HG02884 (cell line): Measurements from ENCODE around the gene EEF1G.
"Not testable (repeated sequence)": the region's sequence is repeated elsewhere in the genome, so short reads cannot be mapped to it uniquely, and the experiment has no call there.

Experiments used
- ATAC-seq: cut with Tn5 transposase; IDR thresholded peaks from one replicate; pipeline ENCODE4 v1.9.1; 2021; ENCODE audit warnings: mild to moderate bottlenecking, moderate library complexity; ENCODE audit not compliant: unreplicated experiment

Gene EEF1G

DNA sequence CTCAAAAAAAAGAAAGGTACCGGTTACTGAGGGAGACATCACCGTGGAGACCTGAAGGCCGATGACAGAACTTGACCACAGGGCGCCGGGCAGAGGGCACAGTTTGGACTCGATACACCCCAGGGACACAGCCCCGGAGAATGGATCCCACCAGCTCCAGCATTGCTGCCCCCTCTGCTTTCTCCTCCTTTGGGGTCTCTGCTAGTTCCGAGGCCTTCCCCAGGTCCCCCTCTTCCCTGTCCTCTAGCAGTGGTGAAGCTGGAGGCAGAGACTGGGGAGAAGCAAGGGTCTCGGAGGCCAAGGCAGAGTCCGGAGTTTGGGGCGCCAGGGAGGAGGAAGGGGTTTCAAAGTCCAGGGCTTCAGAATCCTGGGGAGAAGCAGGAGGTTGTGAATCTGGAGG, 4.8 kb upstream of the EEF1G start:
- ATAC-seq, result no peak

DNA sequence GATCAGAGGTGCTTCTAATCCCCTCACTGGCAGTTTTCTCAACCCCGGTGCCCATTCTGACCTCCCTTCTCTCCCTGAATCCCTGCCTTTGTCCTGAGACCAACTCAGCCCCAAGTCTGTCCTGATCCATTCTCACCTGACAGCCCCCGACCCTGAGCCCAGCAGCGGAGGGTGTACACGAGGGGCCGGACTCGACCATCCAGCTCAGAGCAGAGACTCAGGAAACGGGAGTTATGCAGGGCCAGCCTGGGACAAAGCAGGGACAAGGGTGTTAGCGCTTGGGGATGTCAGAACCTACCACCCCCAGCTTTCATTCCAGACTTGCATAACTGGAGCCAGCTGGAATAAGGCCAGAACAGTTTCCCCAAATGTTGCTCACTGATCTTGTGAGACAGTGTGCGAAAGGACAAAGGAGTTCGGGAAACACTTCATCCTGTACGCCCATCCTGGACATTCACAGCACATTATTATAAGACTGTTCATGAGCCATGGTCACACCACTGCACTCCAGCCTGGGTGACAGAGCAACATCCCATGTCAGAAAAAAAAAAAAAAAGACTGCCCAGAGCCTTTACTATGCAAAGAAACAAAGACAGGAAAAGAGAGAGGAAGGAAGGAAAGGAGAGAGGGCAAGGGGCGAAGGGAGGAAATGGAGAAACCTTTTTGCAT, 3.5 kb upstream of the EEF1G start:
- ATAC-seq, result no peak

DNA sequence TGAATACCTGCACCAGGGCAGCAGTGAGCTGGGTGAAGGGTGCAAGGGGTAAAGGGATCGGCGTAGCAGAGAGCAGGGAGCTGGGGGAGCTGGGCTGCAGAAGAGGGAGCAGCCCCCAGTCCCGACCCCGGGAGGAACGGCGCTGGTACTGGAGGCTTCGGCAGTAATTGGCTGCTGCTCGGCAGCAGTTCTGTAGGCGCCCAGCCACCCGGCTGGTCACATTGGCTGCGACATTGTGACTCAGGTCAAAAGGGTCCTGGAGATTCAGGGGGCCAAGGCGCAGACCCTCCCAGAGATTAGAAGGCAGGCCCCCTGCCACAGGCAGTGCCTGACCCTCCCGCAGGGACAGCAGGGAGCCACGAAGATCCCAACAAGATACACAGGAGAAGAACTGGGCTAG, 2.1 kb upstream of the EEF1G start:
- no peak for ATAC-seq

GRCh38 chr11:62575156-62575555, 1.5 kb upstream of the EEF1G start:
- no peak for ATAC-seq

DNA sequence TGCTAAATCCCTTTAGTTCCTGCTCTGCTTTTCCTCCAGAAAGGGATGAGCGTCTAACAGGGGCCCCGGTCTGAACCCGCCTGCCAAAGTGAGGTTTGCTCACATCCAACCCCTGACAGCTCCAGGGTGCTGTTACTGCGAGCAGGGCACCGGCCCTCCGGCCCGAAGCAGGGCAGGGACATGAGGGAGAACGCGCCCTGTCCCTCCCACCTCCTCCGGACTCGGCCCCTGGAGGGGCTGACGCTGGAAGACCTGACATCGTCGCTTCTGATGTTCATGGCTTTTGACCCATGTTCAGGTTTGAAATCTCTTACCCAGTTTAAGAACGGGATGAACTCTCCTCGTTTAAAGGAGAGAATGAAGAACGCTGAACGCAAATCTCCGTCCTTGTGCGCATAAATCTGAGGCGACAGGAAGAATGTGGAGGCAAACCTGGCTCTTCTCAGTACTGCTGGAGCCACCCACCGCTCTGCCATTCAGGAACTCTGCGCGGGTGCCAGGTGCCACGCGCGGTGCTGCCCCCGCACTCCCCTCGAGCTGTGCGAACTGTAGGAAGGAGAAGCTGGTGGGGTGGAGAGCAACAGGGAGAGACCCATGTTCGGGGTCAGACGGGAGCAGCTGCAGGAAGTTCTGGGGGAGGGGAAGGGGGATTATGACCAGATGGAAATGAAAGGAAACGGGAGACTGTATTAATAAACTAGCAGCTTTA, 826 bp upstream of the EEF1G start:
- ATAC-seq, result peak; percentile 8

GRCh38 chr11:62573006-62573591, 592 bp downstream of the EEF1G start:
- ATAC-seq, result no peak

DNA sequence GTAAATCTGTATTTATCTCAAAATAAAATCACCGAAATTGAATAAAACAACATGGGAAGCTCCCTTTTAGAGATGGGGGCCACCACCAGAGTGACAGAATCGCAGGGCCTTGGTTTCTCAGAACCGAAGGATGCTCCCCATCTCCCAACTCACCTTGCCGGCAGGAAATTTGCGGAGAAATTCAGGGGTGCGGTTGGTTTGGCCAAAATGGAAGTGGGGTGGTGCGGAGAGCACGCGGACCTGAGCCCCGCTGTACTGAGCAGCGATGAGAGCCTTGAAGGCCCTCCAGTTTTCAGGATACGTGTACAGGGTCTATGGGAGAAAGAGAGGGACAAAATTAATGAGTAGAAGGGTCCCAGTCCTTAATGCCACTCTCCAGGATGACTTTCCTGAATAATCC, 1.3 kb downstream of the EEF1G start:
- ATAC-seq, result no peak

GRCh38 chr11:62571493-62571892, 2.2 kb downstream of the EEF1G start:
- ATAC-seq, result not testable (repeated sequence)

GRCh38 chr11:62570903-62571302, 2.8 kb downstream of the EEF1G start:
- ATAC-seq, result not testable (repeated sequence)

DNA sequence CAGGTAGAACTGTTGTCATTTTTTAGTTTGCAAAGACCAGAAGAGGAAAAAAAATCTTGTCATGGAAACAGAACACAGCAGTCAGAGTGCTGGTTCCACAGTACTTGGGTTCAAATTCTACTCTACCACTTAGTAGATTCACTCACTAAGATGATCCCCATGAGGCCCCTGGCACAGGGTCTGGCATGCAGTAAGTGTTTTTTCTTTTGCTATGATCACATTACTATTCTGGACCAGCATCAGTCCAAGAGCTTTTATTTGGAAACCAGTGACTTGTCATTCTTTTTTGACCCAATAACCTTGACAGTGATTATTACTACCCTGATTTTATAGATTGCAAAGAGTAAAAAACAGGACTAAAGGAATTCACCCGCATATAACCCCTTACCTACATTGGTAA, 4.1 kb downstream of the EEF1G start:
- ATAC-seq, result no peak

DNA sequence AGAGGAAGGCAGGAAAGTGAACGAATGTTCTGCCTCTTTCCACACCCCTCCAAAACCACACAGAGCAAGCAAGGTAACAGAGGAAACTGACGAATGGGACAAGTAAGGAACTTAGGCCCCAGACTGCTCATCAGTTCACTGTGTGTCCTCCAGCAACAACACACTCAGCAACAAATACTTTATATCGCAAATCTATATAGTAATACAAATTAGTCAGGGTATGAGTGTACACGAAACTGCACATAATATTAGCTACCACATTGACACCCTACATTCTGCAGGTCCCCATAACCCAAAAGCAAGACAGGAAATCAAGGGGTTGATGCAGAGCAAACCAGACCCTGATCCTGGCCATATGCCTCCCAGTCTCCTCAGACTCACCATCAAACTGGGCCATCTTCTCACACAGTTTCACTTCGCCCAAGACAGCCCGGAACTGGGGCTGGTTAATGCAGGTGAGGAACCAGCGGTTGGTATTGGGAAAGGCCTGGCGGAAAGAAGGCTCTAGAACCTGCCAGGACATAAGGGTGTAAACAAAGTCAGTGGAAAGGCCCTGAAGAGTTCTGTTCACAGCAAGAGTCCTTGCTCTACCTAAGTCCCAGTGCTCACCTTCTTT, 6.6 kb downstream of the EEF1G start:
- no peak for ATAC-seq

DNA sequence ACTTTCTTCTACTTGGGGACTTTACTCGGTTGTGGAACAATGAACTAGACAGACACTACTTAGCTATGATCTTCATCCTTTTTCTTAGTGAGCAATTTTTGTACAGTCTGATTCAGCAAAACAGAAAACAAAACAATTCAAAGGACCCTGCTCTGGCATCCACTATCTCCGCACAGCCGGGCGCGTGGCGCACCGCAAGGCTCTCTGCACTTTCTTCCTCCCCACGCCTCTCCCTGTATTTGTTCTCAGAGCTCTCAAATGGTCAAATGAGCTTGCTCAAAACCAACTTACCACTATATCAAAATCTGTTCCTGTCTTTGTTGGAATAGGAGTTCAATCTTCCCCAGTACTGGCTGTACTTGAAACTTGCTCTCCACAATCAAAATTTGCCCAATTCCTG, 7.4 kb downstream of the EEF1G start:
- ATAC-seq, result no peak

GRCh38 chr11:62565100-62565802, 8.4 kb downstream of the EEF1G start:
- ATAC-seq, result no peak

- not testable (repeated sequence) for ATAC-seq
Observed at GRCh38 chr11:62561677-62562230, 11.9 kb downstream of the EEF1G start.

DNA sequence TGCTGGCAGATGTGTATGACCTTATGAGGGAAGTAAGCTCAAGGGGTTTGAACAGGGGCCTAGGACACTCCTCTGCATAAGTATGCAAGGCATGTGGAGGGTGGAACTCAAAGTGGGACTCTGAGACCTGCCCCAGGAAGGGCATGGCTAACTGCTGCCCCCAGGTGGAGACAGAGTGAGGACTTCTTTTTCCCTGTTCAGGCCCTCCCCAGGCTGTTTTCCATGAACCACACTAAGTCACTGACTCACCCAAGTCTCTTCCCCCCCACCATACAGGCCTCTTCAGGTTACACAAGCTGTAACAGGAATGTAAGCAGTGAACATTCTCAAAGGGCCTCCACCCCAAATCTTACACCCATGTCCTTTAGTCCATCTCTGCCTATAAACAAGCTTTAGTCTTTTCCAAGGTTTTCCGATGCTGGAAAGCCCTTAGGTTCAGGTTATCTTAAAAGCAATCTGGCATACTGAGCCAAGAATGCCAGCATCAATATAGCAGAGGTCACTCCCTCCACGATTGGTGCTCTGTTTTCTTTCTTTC, 13.1 kb downstream of the EEF1G start:
- ATAC-seq, result no peak

GRCh38 chr11:62559626-62560025, 14.1 kb downstream of the EEF1G start:
- ATAC-seq, result not testable (repeated sequence)

DNA sequence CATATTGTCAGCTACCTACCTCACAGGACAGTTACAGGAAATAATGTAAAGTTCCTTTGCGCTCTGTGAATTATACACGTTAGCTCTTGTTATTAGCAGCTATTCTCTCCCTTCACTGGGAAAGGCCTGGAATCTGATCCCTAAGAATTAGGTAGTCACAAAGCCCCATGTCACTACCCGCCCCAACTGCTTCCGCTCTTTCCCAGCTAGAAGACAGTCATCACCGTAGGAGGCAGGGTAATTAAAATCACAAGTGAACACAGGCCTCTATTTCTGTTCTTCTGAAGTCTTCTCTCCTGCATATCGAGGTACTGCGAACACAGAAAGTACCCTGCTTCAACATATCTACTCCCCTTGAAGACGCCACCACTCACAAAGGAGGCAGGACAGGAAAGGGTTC, 14.5 kb downstream of the EEF1G start:
- no peak for ATAC-seq

DNA sequence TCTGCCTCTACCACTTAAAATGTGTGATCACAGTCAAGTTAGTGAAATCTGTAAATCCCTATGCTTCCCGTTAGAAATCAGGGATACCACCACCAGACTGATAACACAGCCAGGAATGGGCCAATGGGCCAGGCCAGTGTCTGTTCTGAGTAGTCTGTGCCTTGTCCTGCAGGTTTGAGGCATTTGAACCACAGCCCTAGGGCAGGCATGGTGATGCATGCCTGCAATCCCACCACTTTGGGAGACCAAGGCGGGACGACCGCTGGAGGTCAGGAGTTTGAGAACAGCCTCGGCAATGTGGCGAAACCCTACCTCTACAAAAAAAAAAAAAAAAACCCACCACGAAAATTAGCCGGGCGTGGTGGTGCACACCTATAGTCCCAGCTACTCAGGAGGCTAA, 15.0 kb downstream of the EEF1G start:
- ATAC-seq, result no peak

DNA sequence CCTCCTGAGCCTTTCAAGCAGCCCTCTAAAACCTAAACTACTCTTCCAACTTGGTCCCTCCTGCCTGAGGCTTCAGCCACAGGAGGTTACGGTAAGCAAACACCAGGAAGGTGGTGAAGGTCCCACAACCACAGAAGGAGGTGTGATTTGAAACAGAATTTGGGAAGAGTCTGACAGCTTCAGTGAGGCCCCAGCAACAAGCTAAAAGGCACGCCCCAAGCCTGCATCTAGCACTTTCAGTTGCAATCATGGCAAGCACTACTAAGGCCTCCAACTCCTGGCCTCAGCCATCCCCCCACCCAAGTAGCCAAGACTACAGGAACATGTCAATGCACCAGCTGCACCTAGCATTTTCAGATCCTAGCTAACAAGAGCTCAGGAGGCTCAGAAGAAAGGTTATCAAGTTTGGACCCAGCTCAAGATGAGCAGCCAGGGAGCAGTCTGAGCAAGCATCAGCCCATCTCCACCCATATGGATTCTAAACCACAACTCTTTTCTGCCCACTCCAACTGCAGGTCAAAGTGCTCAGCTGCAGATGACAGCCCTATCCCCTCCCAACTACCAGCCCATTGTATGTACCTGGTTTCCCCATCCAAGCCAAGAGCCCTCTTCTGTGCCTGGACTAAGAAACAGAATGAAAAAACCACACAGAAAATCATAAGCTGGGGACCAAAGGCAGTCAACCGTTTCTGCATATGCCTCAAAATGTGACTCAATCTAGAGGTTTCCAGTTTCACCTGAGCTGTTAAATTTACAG, 16.6 kb downstream of the EEF1G start:
- ATAC-seq, result peak; percentile 17
